HepG2 (cell line): Measurements from ENCODE around the gene ITLN2.

ENCODE experiments used
- HNRNPK ChIP-seq: fragments of 200-400 bp; formaldehyde crosslinking; IDR thresholded peaks from 2 replicates; pipeline ENCODE4 v1.6.1; 2018; ENCODE audit warnings: low read length, low read depth, moderate library complexity, mild to moderate bottlenecking; ENCODE audit not compliant: poor library complexity, severe bottlenecking
- NKX3-1 ChIP-seq: sonication (generic); formaldehyde crosslinking; IDR thresholded peaks from 2 replicates; pipeline ENCODE4 v1.5.0; 2020; ENCODE audit warnings: missing genetic modification reagents
- RAD21 ChIP-seq: fragments of 450-650 bp; formaldehyde crosslinking; IDR thresholded peaks from 2 replicates; pipeline ENCODE4 v1.5.0; 2020; ENCODE audit warnings: mild to moderate bottlenecking

GRCh38 chr1:160953030-160953429 lies 1.6 kb downstream of the ITLN2 start:
- no peak for TF ChIP-seq NKX3-1
- TF ChIP-seq HNRNPK: no peak
- no peak for TF ChIP-seq RAD21
